HepG2 (cell line): ENCODE data around the gene PRKCE. TPM values are rescaled to one million over a fixed set of nuclear protein-coding genes. Genes with fewer than 3 reads are reported as not detected.

Source experiments
- ATAC-seq: fragments of 200-7000 bp; cut with Tn5 transposase; 3 replicates; pipeline ENCODE4 v1.9.1; 2020; ENCODE audit warnings: mild to moderate bottlenecking, moderate library complexity
- BruUV-seq: library from RNA; stranded (reverse); fragments of 400-500 nt; replicated peaks from 2 replicates; lab custom pipeline; 2021; lab: Mats Ljungman, UMichigan
- CTCF ChIA-PET: fragments of 300-600 bp; formaldehyde crosslinking; extraction: SDS; loops from one replicate; lab custom pipeline; 2021; ENCODE audit warnings: low total read pairs, inconsistent platforms, low intra/inter-chr PET ratio; lab: Yijun Ruan, JAX
- POLR2A ChIA-PET: fragments of 350-600 bp; sonication (Branson Sonifier 250); formaldehyde crosslinking; loops from one replicate; lab custom pipeline; 2020; ENCODE audit warnings: antibody characterized with exemption, inconsistent platforms; lab: Yijun Ruan, JAX
- DNase-seq: peaks from one replicate; pipeline ENCODE4 v3.0.0-alpha.2; 2015; ENCODE audit warnings: low spot score
- FAIRE-seq: peaks from 3 replicates; lab custom pipeline; 2011; peaks lifted over from hg19 to GRCh38; lab: Jason Lieb, UNC
- H2AFZ ChIP-seq: one replicate; pipeline ENCODE4 v1.6.1; 2011; ENCODE audit warnings: low read length, inconsistent platforms
- H3K27ac ChIP-seq: fragments of 300-600 bp; 3 replicates; pipeline ENCODE4 v1.8.0; 2011; ENCODE audit warnings: mixed run types, mild to moderate bottlenecking, mixed read lengths, low read length, inconsistent platforms; ENCODE audit not compliant: insufficient read depth; ENCODE audit errors: extremely low read length
- H3K27me3 ChIP-seq, 2 experiments: fragments of 200-600 bp in 1 of 2; 2 replicates in 1 of 2; 3 replicates in 1 of 2; pipeline versions ENCODE4 v1.6.0 to v1.8.0; 2011; ENCODE audit warnings: low read length in 2 of 2, mild to moderate bottlenecking in 2 of 2, moderate library complexity in 2 of 2, inconsistent platforms in 1 of 2; ENCODE audit not compliant: insufficient read depth in 2 of 2, control insufficient read depth in 1 of 2
- H3K36me3 ChIP-seq, 2 experiments: fragments of 200-600 bp in 1 of 2; replicated peaks in 1 of 2; 2 replicates in 1 of 2; 3 replicates in 1 of 2; pipeline versions ENCODE4 v1.5.1 to v1.8.0; 2011; ENCODE audit warnings: low read length in 2 of 2, inconsistent platforms in 1 of 2; ENCODE audit not compliant: insufficient read depth in 2 of 2, control insufficient read depth in 1 of 2
- H3K4me1 ChIP-seq: 2 replicates; pipeline ENCODE4 v1.5.1; 2012; ENCODE audit warnings: low read length, inconsistent platforms; ENCODE audit not compliant: insufficient read depth
- H3K4me2 ChIP-seq: 2 replicates; pipeline ENCODE4 v1.6.0; 2011; ENCODE audit warnings: low read depth, low read length, inconsistent platforms
- H3K4me3 ChIP-seq, 3 experiments: fragments of 200-600 bp in 1 of 3; sonication (generic), shearing (Covaris generic) in 1 of 3; replicated peaks in 1 of 3; 2 replicates each; pipeline ENCODE4 v1.5.1; 2011 to 2016; ENCODE audit warnings: low read length in 3 of 3, inconsistent platforms in 2 of 3, low read depth in 2 of 3, mild to moderate bottlenecking in 2 of 3, control low read depth in 1 of 3, mixed read lengths in 1 of 3; ENCODE audit not compliant: insufficient read depth in 1 of 3
- H3K79me2 ChIP-seq: one replicate; pipeline ENCODE4 v1.6.1; 2011; ENCODE audit warnings: low read length, inconsistent platforms; ENCODE audit not compliant: insufficient read depth
- H3K9ac ChIP-seq: 2 replicates; pipeline ENCODE4 v1.6.0; 2011; ENCODE audit warnings: mild to moderate bottlenecking, low read depth, low read length, inconsistent platforms; ENCODE audit not compliant: insufficient read depth
- H3K9me3 ChIP-seq: 2 replicates; pipeline ENCODE4 v1.5.1; 2012; ENCODE audit warnings: mild to moderate bottlenecking, low read length
- H4K20me1 ChIP-seq: 2 replicates; pipeline ENCODE4 v1.6.0; 2011; ENCODE audit warnings: inconsistent platforms, mild to moderate bottlenecking, low read length, moderate library complexity; ENCODE audit not compliant: insufficient read depth
- HOXA5 ChIP-seq: sonication (generic); formaldehyde crosslinking; IDR thresholded peaks from 2 replicates; pipeline ENCODE4 v1.4.0; 2020; ENCODE audit warnings: missing genetic modification reagents
- MTERF4 ChIP-seq: sonication (generic); formaldehyde crosslinking; IDR thresholded peaks from 2 replicates; pipeline ENCODE4 v1.8.0; 2023; ENCODE audit warnings: mild to moderate bottlenecking, missing genetic modification reagents
- POLR2AphosphoS2 ChIP-seq: IDR thresholded peaks from 2 replicates; pipeline ENCODE4 v1.6.1; 2011; ENCODE audit warnings: low read depth, low read length, improper control_type of control experiment
- RBFOX2 ChIP-seq: fragments of 200-400 bp; formaldehyde crosslinking; IDR thresholded peaks from 2 replicates; pipeline ENCODE4 v1.6.1; 2017; ENCODE audit warnings: low read depth, mild to moderate bottlenecking, low read length
- RFXANK ChIP-seq: IDR thresholded peaks from 2 replicates; pipeline ENCODE4 v1.6.1; 2016
- RFXAP ChIP-seq: sonication (generic); formaldehyde crosslinking; IDR thresholded peaks from 2 replicates; pipeline ENCODE4 v1.4.0; 2020; ENCODE audit warnings: missing genetic modification reagents, borderline replicate concordance
- TBL1XR1 ChIP-seq: fragments of 150-350 bp; IDR thresholded peaks from 2 replicates; pipeline ENCODE4 v1.6.1; 2014; ENCODE audit warnings: borderline replicate concordance, low read length; ENCODE audit not compliant: partially characterized antibody
- ZBTB21 ChIP-seq: sonication (generic); formaldehyde crosslinking; IDR thresholded peaks from 2 replicates; pipeline ENCODE4 v1.4.0; 2020; ENCODE audit warnings: missing genetic modification reagents
- ZFP1 ChIP-seq: IDR thresholded peaks from 2 replicates; pipeline ENCODE4 v1.6.1; 2016
- ZFP41 ChIP-seq: sonication (generic); formaldehyde crosslinking; IDR thresholded peaks from 2 replicates; pipeline ENCODE4 v1.4.0; 2020; ENCODE audit warnings: mild to moderate bottlenecking, missing genetic modification reagents, borderline replicate concordance
- ZGPAT ChIP-seq: IDR thresholded peaks from 2 replicates; pipeline ENCODE4 v1.6.1; 2016; ENCODE audit warnings: mild to moderate bottlenecking
- ZNF33A ChIP-seq: sonication (generic); formaldehyde crosslinking; IDR thresholded peaks from 2 replicates; pipeline ENCODE4 v1.5.1; 2020; ENCODE audit warnings: missing genetic modification reagents, mild to moderate bottlenecking, moderate library complexity, borderline replicate concordance
- ZNF576 ChIP-seq: sonication (generic); formaldehyde crosslinking; IDR thresholded peaks from 2 replicates; pipeline ENCODE4 v1.4.0; 2020; ENCODE audit warnings: mild to moderate bottlenecking, missing genetic modification reagents
- ZNF800 ChIP-seq: sonication (generic); formaldehyde crosslinking; IDR thresholded peaks from 2 replicates; pipeline ENCODE4 v1.4.0; 2020; ENCODE audit warnings: missing genetic modification reagents
- WGBS: methylation state at CpG from one replicate; pipeline ENCODE4 v1.1.6; 2017; ENCODE audit warnings: low lambda C conversion rate; 5-methylcytosine and 5-hydroxymethylcytosine counted together
- in situ Hi-C: cut with HindIII; loops from 2 replicates; pipeline ENCODE4 v1.10.0; 2017; ENCODE audit warnings: low pct_unique_long_range_greater_than_20kb; ENCODE audit not compliant: extremely low pct_ligation_motif_present
- intact Hi-C: fragments of 100-400 bp; cut with micrococcal nuclease; formaldehyde crosslinking; loops from one replicate; pipeline ENCODE4 v1.10.0; 2022; ENCODE audit not compliant: unreplicated experiment
- polyA plus RNA-seq, 8 experiments: library from polyadenylated mRNA; depleted of rRNA in 3 of 8; stranded (reverse) in 7 of 8; unstranded in 1 of 8; fragments of >200 nt; fragmentation: Illumina TruSeq in 4 of 8; extraction: Trizol in 4 of 8; gene quantifications; 2 replicates each; pipeline versions ENCODE4 v1.2.1 to v1.2.3, GENCODE V29; 2011 to 2016; ENCODE audit warnings: low read depth in 4 of 8, missing spikeins in 1 of 8, mixed read lengths in 1 of 8; ENCODE audit not compliant: insufficient read depth in 1 of 8
- total RNA-seq, 5 experiments: library from RNA; depleted of rRNA; stranded (reverse); fragments of >200 nt; fragmentation: Illumina TruSeq; extraction: Trizol; gene quantifications; 2 replicates each; pipeline ENCODE4 v1.2.3, GENCODE V29; 2016; ENCODE audit warnings: low read depth in 1 of 5

The PRKCE gene
- total and polyA plus RNA-seq, 2 of the 13 experiments (the other 11 are each of a cell fraction or from before 2014, with no cell fraction given) = 1.0 to 3.9 TPM

- Histone ChIP-seq H3K4me3 (no peak overlapping the region), H3K27ac (no peak overlapping the region), H3K4me1 (no peaks in the 10 kb centered on the region), H3K9me3 (no peaks in the 10 kb centered on the region), H3K4me2 (no peak overlapping the region), H3K79me2 (no peaks in the 10 kb centered on the region), H3K36me3 (no peaks in the 10 kb centered on the region), H3K27me3 (no peaks in the 10 kb centered on the region; a peak in 1 of 5 replicates), H2AFZ (no peak overlapping the region), H3K9ac (no peak overlapping the region), H4K20me1 (no peaks in the 10 kb centered on the region)
- DNase-seq (no peak), ATAC-seq (no peak), FAIRE-seq (no peak)
- WGBS = 50% methylated on average over 3 of the region's 3 CpGs
- BruUV-seq = no TSS peak
- ChIA-PET CTCF (no interaction called here), POLR2A (no interaction called here)
- intact Hi-C loops (no loop called here), in situ Hi-C loops (no loop called here)
- no peak for TF ChIP-seq ZNF33A (CRISPR knock-in tag)
- TF ChIP-seq ZFP41 (CRISPR knock-in tag) = no peak
Observed at GRCh38 chr2:46161911-46162310, 510.4 kb downstream of the PRKCE start.

GRCh38 chr2:46162329-46163097 is 511.0 kb downstream of the PRKCE start:
- no TSS peak for BruUV-seq
- Histone ChIP-seq H3K4me3 (no peak overlapping the region), H3K27ac (no peak overlapping the region), H3K9ac (no peak overlapping the region), H2AFZ (no peak overlapping the region), H4K20me1 (no peaks in the 10 kb centered on the region), H3K4me2 (no peak overlapping the region), H3K4me1 (no peaks in the 10 kb centered on the region), H3K27me3 (no peaks in the 10 kb centered on the region; a peak in 2 of 5 replicates), H3K9me3 (no peaks in the 10 kb centered on the region), H3K79me2 (no peaks in the 10 kb centered on the region), H3K36me3 (no peaks in the 10 kb centered on the region)
- intact Hi-C loops = no loop called here
- no peak for TF ChIP-seq ZBTB21 (CRISPR knock-in tag)
- TF ChIP-seq HOXA5 (CRISPR knock-in tag) = no peak
- no peak for TF ChIP-seq MTERF4 (CRISPR knock-in tag)
- TF ChIP-seq POLR2AphosphoS2 = no peak
- TF ChIP-seq ZGPAT (CRISPR knock-in tag) = no peak
- TF ChIP-seq ZNF800 (CRISPR knock-in tag) = no peak
- no peak for TF ChIP-seq RBFOX2
- TF ChIP-seq RFXAP (CRISPR knock-in tag) = no peak
- no peak for TF ChIP-seq RFXANK
- TF ChIP-seq TBL1XR1 = no peak
- no peak for TF ChIP-seq ZNF576
- no peak for TF ChIP-seq ZFP1 (CRISPR knock-in tag)
- no peak for TF ChIP-seq ZFP41 (CRISPR knock-in tag)
- FAIRE-seq (no peak), DNase-seq (no peak), ATAC-seq (no peak)
- in situ Hi-C loops = no loop called here
- ChIA-PET CTCF (no interaction called here), POLR2A (no interaction called here)
- 67% methylated on average over 11 of the region's 11 CpGs for WGBS
